Natural killer cell treated with Interleukin-12 subunit alpha and Interleukin-12 subunit beta and Interleukin-15 and Interleukin-18, amount 100 ng/mL, for 72 hours (primary cell): ENCODE results near the gene CDK3. TPM values are rescaled to one million over a fixed set of nuclear protein-coding genes. Genes with fewer than 3 reads are reported as not detected.
"Not testable (repeated sequence)": the region's sequence is repeated elsewhere in the genome, so short reads cannot be mapped to it uniquely, and the experiment has no call there.

ENCODE experiments used
- ATAC-seq, 2 donors: fragments of 150-1000 bp; cut with Tn5 transposase in 1 of 2; sonication (Bioruptor Pico), chemical (Tn5 transposase) in 1 of 2; 2 replicates each; pipeline ENCODE4 v1.10.0; 2021
- DNase-seq: peaks from one replicate; pipeline ENCODE4 v3.0.0; 2022; ENCODE audit warnings: low spot score
- H3K27ac Mint-ChIP-seq, 2 donors: 1 replicate in 1 of 2; 2 replicates in 1 of 2; pipeline ENCODE4 v1.8.0; 2022; ENCODE audit warnings: mixed read lengths in 2 of 2, mild to moderate bottlenecking in 1 of 2, moderate library complexity in 1 of 2
- H3K27me3 Mint-ChIP-seq, 2 donors: 1 replicate in 1 of 2; 2 replicates in 1 of 2; pipeline ENCODE4 v1.8.0; 2022; ENCODE audit warnings: mixed read lengths in 2 of 2
- H3K36me3 Mint-ChIP-seq: one replicate; pipeline ENCODE4 v1.8.0; 2022; ENCODE audit warnings: mixed read lengths
- H3K4me1 Mint-ChIP-seq, 2 donors: 1 replicate in 1 of 2; 2 replicates in 1 of 2; pipeline ENCODE4 v1.8.0; 2022; ENCODE audit warnings: low read depth in 2 of 2, mixed read lengths in 2 of 2, mild to moderate bottlenecking in 1 of 2
- H3K4me3 Mint-ChIP-seq: one replicate; pipeline ENCODE4 v1.8.0; 2022; ENCODE audit warnings: mixed read lengths
- H3K9me3 Mint-ChIP-seq: 2 replicates; pipeline ENCODE4 v1.8.0; 2022; ENCODE audit warnings: mixed read lengths
- total RNA-seq, 2 donors: library from RNA; stranded (reverse); gene quantifications; one replicate each; pipeline ENCODE4 v1.2.3, GENCODE V29; 2022

The CDK3 gene
- total RNA-seq, 2 donors from 2014 or later: 9.8 to 16.2 TPM

DNA sequence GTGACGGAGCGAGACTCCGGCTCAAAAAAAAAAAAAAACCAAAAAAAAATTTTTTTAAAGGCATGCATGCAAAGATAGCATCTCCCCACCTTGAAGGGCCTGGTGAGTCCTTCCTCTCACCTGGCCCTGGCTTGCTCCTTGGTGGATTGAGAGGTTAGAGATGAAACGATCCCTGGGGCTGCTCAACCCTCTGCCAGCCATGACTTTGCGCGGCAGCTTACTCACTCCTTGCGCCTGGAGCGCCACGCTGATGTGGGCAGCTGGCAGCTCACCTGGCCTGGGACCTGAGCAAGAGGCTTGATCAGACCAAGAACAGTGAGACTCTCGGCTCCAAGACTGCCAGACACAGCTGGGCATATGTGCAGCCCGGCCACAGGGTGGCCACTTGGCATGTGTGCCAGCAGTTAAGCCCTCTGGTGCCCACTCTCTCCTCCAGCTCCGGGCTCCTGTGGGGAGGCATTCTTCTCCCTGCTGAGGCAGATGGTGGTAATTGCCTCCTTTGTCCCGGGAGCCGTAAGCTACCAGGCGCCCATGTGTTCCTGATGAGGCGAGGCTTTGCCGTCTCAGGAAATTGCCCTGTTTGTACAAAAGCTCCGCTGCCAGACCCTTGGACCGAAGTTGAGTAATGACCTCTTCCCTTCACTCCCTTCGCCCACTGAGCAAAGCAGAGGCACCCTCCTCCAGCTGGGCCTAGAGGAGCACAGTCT, 31.6 kb downstream of the CDK3 start:
- H3K36me3 Mint-ChIP-seq: no peaks in the 10 kb centered on the region
- no peaks in the 10 kb centered on the region for H3K9me3 Mint-ChIP-seq
- DNase-seq (no peak), ATAC-seq (no peak)
- no peak overlapping the region for H3K4me3 Mint-ChIP-seq
- H3K27me3 Mint-ChIP-seq: no peaks in the 10 kb centered on the region
- peaks cover 9 to 16% of the 10 kb centered on the region in 2 donors for H3K4me1 Mint-ChIP-seq
- H3K27ac Mint-ChIP-seq: no peak overlapping the region

- no peak for DNase-seq
- no peaks in the 10 kb centered on the region for H3K27me3 Mint-ChIP-seq
- ATAC-seq: no peak
- H3K36me3 Mint-ChIP-seq: no peaks in the 10 kb centered on the region
- no peak overlapping the region for H3K4me3 Mint-ChIP-seq
- H3K9me3 Mint-ChIP-seq: no peaks in the 10 kb centered on the region
- no peak overlapping the region for H3K27ac Mint-ChIP-seq
- H3K4me1 Mint-ChIP-seq: peaks cover 9 to 16% of the 10 kb centered on the region in 2 donors
Measured at GRCh38 chr17:76032780-76033108, 32.1 kb downstream of the CDK3 start.

DNA sequence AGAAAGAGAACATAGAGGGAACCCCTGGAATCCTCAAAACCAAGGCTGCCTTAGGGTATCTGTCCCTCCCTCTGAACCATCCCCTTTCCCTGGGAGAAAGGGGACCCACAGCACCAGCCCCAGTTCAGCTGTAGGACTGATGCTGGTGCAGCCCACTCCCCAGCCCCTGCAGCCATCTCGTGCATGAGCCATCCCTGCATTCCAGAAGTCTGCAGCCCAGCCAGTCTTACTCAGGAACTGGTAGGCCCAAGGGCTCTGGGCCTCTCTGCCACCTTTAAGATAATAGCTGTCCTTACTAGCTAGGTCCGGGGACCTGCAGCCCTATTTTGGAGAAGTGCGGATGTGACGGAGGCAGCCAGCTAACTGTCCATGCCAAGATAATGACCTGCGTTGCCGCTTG, 32.5 kb downstream of the CDK3 start:
- H3K4me3 Mint-ChIP-seq: no peak overlapping the region

DNA sequence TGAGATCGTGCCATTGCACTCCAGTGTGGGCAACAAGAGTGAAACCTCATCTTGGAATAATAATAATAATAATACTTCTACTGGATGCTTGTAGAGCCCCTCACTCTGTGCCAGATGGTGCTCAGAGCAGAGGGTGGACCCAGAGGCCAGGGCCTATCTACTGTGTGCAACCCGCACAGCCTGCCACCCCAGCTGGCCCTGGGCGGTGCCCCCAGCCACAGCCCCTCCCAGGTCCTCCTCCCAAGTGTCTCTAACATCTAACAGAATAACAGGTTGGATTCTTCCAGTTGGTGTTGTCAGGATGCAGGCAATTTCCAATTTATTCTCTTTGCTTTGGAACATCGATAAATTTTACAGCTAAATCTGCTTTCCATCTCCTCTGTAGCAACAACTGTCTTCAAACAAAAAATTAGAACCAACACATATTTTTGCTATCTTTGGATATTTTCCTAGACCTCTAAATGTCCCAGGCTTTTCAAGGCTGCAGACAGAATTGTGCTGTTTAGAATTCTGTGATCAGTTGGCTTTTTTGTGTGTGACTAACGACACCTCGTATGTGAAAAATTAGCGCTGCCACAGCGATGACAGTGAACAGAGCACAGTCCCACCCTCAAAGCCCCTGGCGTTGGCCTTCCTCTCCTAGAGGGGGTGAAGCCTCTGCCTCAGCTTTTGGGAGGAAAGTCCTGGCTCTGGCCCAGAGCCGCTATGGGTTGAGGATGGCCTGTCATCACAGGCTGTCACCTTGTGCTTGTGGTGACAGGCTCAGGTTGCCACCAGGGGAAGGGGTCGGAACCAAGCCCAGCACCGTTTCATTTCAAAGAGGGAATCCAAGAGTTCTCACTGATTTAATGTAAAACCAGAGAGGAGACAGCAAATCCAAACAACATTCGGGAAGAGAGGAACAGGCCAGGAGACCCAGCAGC, 34.0 kb downstream of the CDK3 start:
- H3K9me3 Mint-ChIP-seq: no peaks in the 10 kb centered on the region
- no peak for ATAC-seq
- peaks cover 6% of the 10 kb centered on the region for H3K36me3 Mint-ChIP-seq
- H3K4me3 Mint-ChIP-seq: no peak overlapping the region
- no peak for DNase-seq
- H3K27ac Mint-ChIP-seq: no peak overlapping the region
- H3K4me1 Mint-ChIP-seq: peaks cover 3 to 7% of the 10 kb centered on the region in 2 donors
- H3K27me3 Mint-ChIP-seq: no peaks in the 10 kb centered on the region

More for the DNA sequence above, 32.5 kb downstream of the CDK3 start:
- H3K9me3 Mint-ChIP-seq: no peaks in the 10 kb centered on the region
- peaks cover 9 to 16% of the 10 kb centered on the region in 2 donors for H3K4me1 Mint-ChIP-seq
- ATAC-seq (no peak), DNase-seq (no peak)
- H3K36me3 Mint-ChIP-seq: peaks cover 2% of the 10 kb centered on the region
- H3K27ac Mint-ChIP-seq: no peak overlapping the region
- H3K27me3 Mint-ChIP-seq: no peaks in the 10 kb centered on the region

- ATAC-seq (no peak), DNase-seq (no peak)
- Mint-ChIP-seq H3K36me3 (peaks cover 10% of the 10 kb centered on the region), H3K27me3 (no peaks in the 10 kb centered on the region), H3K9me3 (no peaks in the 10 kb centered on the region), H3K4me3 (no peak overlapping the region), H3K27ac (no peak overlapping the region), H3K4me1 (peaks cover 0 to 5% of the 10 kb centered on the region in 2 donors)
Measured at GRCh38 chr17:76036497-76037261, 36.0 kb downstream of the CDK3 start.

GRCh38 chr17:76038050-76038449, 37.4 kb downstream of the CDK3 start:
- Mint-ChIP-seq H3K27me3 (no peaks in the 10 kb centered on the region), H3K36me3 (peaks cover 10% of the 10 kb centered on the region), H3K4me3 (no peak overlapping the region), H3K27ac (peak overlapping the region in 1 of 2 donors; percentile 51), H3K4me1 (peaks cover 0 to 5% of the 10 kb centered on the region in 2 donors), H3K9me3 (no peaks in the 10 kb centered on the region)
- ATAC-seq (no peak), DNase-seq (no peak)

GRCh38 chr17:76039121-76039520, 38.5 kb downstream of the CDK3 start:
- no peaks in the 10 kb centered on the region for H3K9me3 Mint-ChIP-seq
- no peak overlapping the region for H3K4me3 Mint-ChIP-seq

DNA sequence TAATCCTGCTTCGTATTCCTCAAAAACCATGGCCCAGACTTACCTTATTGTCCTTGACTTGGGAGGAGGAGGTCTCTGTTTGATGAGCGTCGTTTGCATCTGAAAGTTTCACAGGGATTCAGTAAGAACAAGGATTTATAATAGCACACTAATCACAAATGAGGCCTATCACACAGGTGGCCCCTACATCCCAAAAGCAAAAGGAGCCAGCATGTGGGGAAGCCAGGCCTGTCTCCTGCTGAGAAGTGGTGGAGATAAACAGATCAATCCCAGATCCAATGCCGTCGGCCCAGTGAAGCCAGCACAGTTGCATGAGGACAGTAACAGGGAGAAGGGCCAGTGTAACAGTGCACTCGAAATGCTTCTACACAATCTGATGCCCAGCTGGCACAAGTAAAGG, 39.7 kb downstream of the CDK3 start:
- Mint-ChIP-seq H3K27me3 (no peaks in the 10 kb centered on the region), H3K27ac (no peak overlapping the region), H3K9me3 (no peaks in the 10 kb centered on the region), H3K36me3 (peaks cover 16% of the 10 kb centered on the region), H3K4me3 (no peak overlapping the region), H3K4me1 (peaks cover 0 to 5% of the 10 kb centered on the region in 2 donors)
- no peak for ATAC-seq
- DNase-seq: no peak

More at GRCh38 chr17:76039121-76039520, 38.5 kb downstream of the CDK3 start:
- no peak for DNase-seq
- Mint-ChIP-seq H3K4me1 (peaks cover 0 to 7% of the 10 kb centered on the region in 2 donors), H3K27ac (peak overlapping the region in 1 of 2 donors; percentile 51), H3K27me3 (no peaks in the 10 kb centered on the region), H3K36me3 (peaks cover 14% of the 10 kb centered on the region)
- no peak for ATAC-seq

- H3K4me1 Mint-ChIP-seq, H3K4me3 Mint-ChIP-seq, ATAC-seq, H3K9me3 Mint-ChIP-seq, H3K27me3 Mint-ChIP-seq, DNase-seq, H3K27ac Mint-ChIP-seq: not testable (repeated sequence)
- H3K36me3 Mint-ChIP-seq: peaks cover 19% of the 10 kb centered on the region
Measured at GRCh38 chr17:76042868-76043267, 42.2 kb downstream of the CDK3 start.

DNA sequence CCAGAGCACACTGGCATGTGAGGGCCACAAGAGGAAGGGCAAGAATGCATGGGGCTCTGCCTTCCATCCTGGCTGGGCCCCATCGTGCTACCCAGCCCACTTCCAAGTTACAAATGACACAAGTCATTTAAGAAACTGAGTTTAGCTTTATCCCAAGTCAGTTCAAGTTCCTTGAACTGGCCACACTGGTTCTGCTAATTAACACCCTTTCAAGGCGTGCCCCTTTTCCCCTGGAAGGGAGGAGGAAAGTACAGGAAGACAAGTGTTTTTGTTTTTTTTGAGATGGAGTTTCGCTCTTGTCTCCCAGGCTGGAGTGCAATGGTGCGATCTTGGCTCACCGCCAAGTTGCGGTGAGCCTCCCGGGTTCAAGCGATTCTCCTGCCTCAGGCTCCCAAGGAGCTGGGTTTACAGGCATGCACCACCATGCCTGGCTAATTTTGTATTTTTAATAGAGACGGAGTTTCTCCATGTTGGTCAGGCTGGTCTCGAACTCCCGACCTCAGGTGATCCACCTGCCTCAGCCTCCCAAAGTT, 43.9 kb downstream of the CDK3 start:
- not testable (repeated sequence) for H3K27ac Mint-ChIP-seq, H3K4me3 Mint-ChIP-seq, H3K9me3 Mint-ChIP-seq, DNase-seq, ATAC-seq, H3K27me3 Mint-ChIP-seq
- peaks cover 5 to 12% of the 10 kb centered on the region in 2 donors for H3K4me1 Mint-ChIP-seq
- H3K36me3 Mint-ChIP-seq: peaks cover 29% of the 10 kb centered on the region

DNA sequence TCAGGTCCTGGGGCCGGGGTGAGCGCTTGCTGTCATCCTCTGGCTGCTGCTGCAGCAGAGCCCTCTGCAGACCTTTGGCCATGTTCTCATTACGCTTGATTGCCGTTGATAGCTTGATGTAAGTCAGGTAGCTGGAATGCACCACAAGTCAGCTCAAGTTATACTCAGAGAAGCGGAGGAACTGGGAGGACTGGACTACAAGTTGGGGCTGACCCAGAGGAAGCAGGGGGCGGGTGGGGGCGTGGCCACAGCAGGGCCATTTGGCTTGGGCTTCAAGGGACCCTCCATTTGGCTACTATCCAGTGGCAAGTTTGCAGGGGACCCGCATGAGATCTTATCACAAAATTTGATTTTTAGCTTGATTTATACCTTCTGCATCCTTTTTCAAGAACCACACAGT, 45.4 kb downstream of the CDK3 start:
- H3K27me3 Mint-ChIP-seq: no peaks in the 10 kb centered on the region
- H3K36me3 Mint-ChIP-seq: peaks cover 36% of the 10 kb centered on the region
- ATAC-seq (no peak), DNase-seq (no peak)
- H3K4me1 Mint-ChIP-seq: peaks cover 5 to 14% of the 10 kb centered on the region in 2 donors
- H3K4me3 Mint-ChIP-seq: no peak overlapping the region
- no peak overlapping the region for H3K27ac Mint-ChIP-seq
- no peaks in the 10 kb centered on the region for H3K9me3 Mint-ChIP-seq

GRCh38 chr17:76048025-76048605, 47.5 kb downstream of the CDK3 start:
- DNase-seq (no peak), ATAC-seq (no peak)
- no peak overlapping the region for H3K27ac Mint-ChIP-seq
- H3K9me3 Mint-ChIP-seq: no peaks in the 10 kb centered on the region
- peaks cover 5 to 17% of the 10 kb centered on the region in 2 donors for H3K4me1 Mint-ChIP-seq
- peaks cover 37% of the 10 kb centered on the region for H3K36me3 Mint-ChIP-seq
- no peaks in the 10 kb centered on the region for H3K27me3 Mint-ChIP-seq
- no peak overlapping the region for H3K4me3 Mint-ChIP-seq

GRCh38 chr17:76048711-76049110, 48.1 kb downstream of the CDK3 start:
- peaks cover 37% of the 10 kb centered on the region for H3K36me3 Mint-ChIP-seq

More at GRCh38 chr17:76048711-76049110, 48.1 kb downstream of the CDK3 start:
- peaks cover 5 to 15% of the 10 kb centered on the region in 2 donors for H3K4me1 Mint-ChIP-seq
- ATAC-seq (no peak), DNase-seq (no peak)
- H3K9me3 Mint-ChIP-seq: no peaks in the 10 kb centered on the region
- H3K4me3 Mint-ChIP-seq: no peak overlapping the region
- H3K27me3 Mint-ChIP-seq: no peaks in the 10 kb centered on the region
- H3K27ac Mint-ChIP-seq: no peak overlapping the region
